Measurements from ENCODE around the gene PALD1.

GRCh38 chr10:70440296-70441160, 38.0 kb upstream of the PALD1 start:
- no peak for TF ChIP-seq NFIC (IDR thresholded peaks at IDR 0.05; ENCODE audit: borderline replicate concordance)
- no peak for TF ChIP-seq CTCF (IDR thresholded peaks at IDR 0.05)
- no peak for TF ChIP-seq EP300 (IDR thresholded peaks at IDR 0.05; ENCODE audit: borderline replicate concordance in 1 of 2, low read depth in 1 of 2, low read length in 1 of 2)
- no peak for TF ChIP-seq TAF1 (IDR thresholded peaks at IDR 0.05; ENCODE audit: borderline replicate concordance, low read depth, low read length)
- TF ChIP-seq SIN3A (IDR thresholded peaks at IDR 0.05; ENCODE audit: borderline replicate concordance, low read depth, low read length): no peak
- TF ChIP-seq, protein P1, sequence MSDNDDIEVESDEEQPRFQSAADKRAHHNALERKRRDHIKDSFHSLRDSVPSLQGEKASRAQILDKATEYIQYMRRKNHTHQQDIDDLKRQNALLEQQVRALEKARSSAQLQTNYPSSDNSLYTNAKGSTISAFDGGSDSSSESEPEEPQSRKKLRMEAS (IDR thresholded peaks at IDR 0.05; ENCODE audit: low read depth): no peak
- TF ChIP-seq, protein P2, sequence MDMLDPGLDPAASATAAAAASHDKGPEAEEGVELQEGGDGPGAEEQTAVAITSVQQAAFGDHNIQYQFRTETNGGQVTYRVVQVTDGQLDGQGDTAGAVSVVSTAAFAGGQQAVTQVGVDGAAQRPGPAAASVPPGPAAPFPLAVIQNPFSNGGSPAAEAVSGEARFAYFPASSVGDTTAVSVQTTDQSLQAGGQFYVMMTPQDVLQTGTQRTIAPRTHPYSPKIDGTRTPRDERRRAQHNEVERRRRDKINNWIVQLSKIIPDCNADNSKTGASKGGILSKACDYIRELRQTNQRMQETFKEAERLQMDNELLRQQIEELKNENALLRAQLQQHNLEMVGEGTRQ (IDR thresholded peaks at IDR 0.05; ENCODE audit: borderline replicate concordance, low read depth, low read length): no peak
- no peak for TF ChIP-seq NRF1 (IDR thresholded peaks at IDR 0.05; ENCODE audit: low read depth, low read length)
- no peak for TF ChIP-seq TEAD4 (IDR thresholded peaks at IDR 0.05; ENCODE audit: borderline replicate concordance, insufficient read depth)
- no peak for TF ChIP-seq FOSL2 (IDR thresholded peaks at IDR 0.05; ENCODE audit: borderline replicate concordance, low read depth)

Measured in SK-N-SH (cell line).